ENCODE measurements around the gene PROSER2.

PROSER2 gene

GRCh38 chr10:11874568-11875493 is 51.7 kb downstream of the PROSER2 start:
- no peak for DNase-seq (ENCODE audit: low read depth)
- no peak overlapping the region for H3K4me3 ChIP-seq (ENCODE audit: low read length)
- no peak for TF ChIP-seq CTCF (conservative IDR thresholded peaks at IDR 0.05; ENCODE audit: low read length)

- peak; percentile 93 for DNase-seq (ENCODE audit: low read depth)
- no peak for TF ChIP-seq CTCF (conservative IDR thresholded peaks at IDR 0.05; ENCODE audit: low read length)
- H3K4me3 ChIP-seq (ENCODE audit: low read length), result no peak overlapping the region
Measured at GRCh38 chr10:11875494-11876281, 52.5 kb downstream of the PROSER2 start.

- no peak for DNase-seq (ENCODE audit: low read depth)
- TF ChIP-seq CTCF (conservative IDR thresholded peaks at IDR 0.05; ENCODE audit: low read length), result no peak
- no peak overlapping the region for H3K4me3 ChIP-seq (ENCODE audit: low read length)
Measured at GRCh38 chr10:11876324-11876723, 53.2 kb downstream of the PROSER2 start.

- H3K4me3 ChIP-seq (ENCODE audit: low read length), result no peak overlapping the region
- TF ChIP-seq CTCF (conservative IDR thresholded peaks at IDR 0.05; ENCODE audit: low read length), result no peak
- no peak for DNase-seq (ENCODE audit: low read depth)
Measured at GRCh38 chr10:11876805-11877590, 53.8 kb downstream of the PROSER2 start.

GRCh38 chr10:11877591-11877905 is 54.4 kb downstream of the PROSER2 start:
- H3K4me3 ChIP-seq (ENCODE audit: low read length), result no peak overlapping the region
- no peak for DNase-seq (ENCODE audit: low read depth)
- TF ChIP-seq CTCF (conservative IDR thresholded peaks at IDR 0.05; ENCODE audit: low read length), result no peak

- no peak overlapping the region for H3K4me3 ChIP-seq (ENCODE audit: low read length)
- no peak for TF ChIP-seq CTCF (conservative IDR thresholded peaks at IDR 0.05; ENCODE audit: low read length)
Measured at GRCh38 chr10:11878776-11879175, 55.6 kb downstream of the PROSER2 start.

More at GRCh38 chr10:11878776-11879175, 55.6 kb downstream of the PROSER2 start:
- no peak for DNase-seq (ENCODE audit: low read depth)

Data from AG10803 (cell line).